Retina (tissue), 1 donor: ENCODE measurements around the gene TGFB2.

Source experiments
- DNase-seq: peaks from one replicate; pipeline ENCODE4 v3.0.0-alpha.2; 2016

TGFB2 gene

GRCh38 chr1:218394989-218395388 lies 49.9 kb downstream of the TGFB2 start:
- no peak for DNase-seq

GRCh38 chr1:218395916-218396315 lies 50.8 kb downstream of the TGFB2 start:
- no peak for DNase-seq

GRCh38 chr1:218397752-218398339 lies 52.7 kb downstream of the TGFB2 start:
- DNase-seq = no peak

- no peak for DNase-seq
Observed at GRCh38 chr1:218400624-218401023, 55.5 kb downstream of the TGFB2 start.

- peak; percentile 28 for DNase-seq
Observed at GRCh38 chr1:218401441-218401997, 56.4 kb downstream of the TGFB2 start.

- DNase-seq = peak; percentile 35
Observed at GRCh38 chr1:218401998-218402785, 57.1 kb downstream of the TGFB2 start.

GRCh38 chr1:218402786-218403120 lies 57.6 kb downstream of the TGFB2 start:
- DNase-seq = no peak

- DNase-seq = no peak
Observed at GRCh38 chr1:218403300-218403699, 58.2 kb downstream of the TGFB2 start.

- no peak for DNase-seq
Observed at GRCh38 chr1:218407630-218408029, 62.5 kb downstream of the TGFB2 start.

GRCh38 chr1:218408135-218408534 lies 63.0 kb downstream of the TGFB2 start:
- DNase-seq = no peak

- no peak for DNase-seq
Observed at GRCh38 chr1:218408942-218409341, 63.8 kb downstream of the TGFB2 start.

- DNase-seq = no peak
Observed at GRCh38 chr1:218409946-218410510, 64.9 kb downstream of the TGFB2 start.

- DNase-seq = no peak
Observed at GRCh38 chr1:218411101-218411500, 66.0 kb downstream of the TGFB2 start.

GRCh38 chr1:218412171-218412570 lies 67.0 kb downstream of the TGFB2 start:
- DNase-seq = no peak

- no peak for DNase-seq
Observed at GRCh38 chr1:218413179-218413578, 68.0 kb downstream of the TGFB2 start.

GRCh38 chr1:218414060-218414728 lies 69.1 kb downstream of the TGFB2 start:
- DNase-seq = no peak

GRCh38 chr1:218415726-218416125 lies 70.6 kb downstream of the TGFB2 start:
- DNase-seq = no peak

GRCh38 chr1:218421531-218421930 lies 76.4 kb downstream of the TGFB2 start:
- no peak for DNase-seq

GRCh38 chr1:218424502-218424901 lies 79.4 kb downstream of the TGFB2 start:
- DNase-seq = no peak

- DNase-seq = no peak
Observed at GRCh38 chr1:218425647-218426342, 80.7 kb downstream of the TGFB2 start.

- no peak for DNase-seq
Observed at GRCh38 chr1:218426343-218426657, 81.2 kb downstream of the TGFB2 start.

- DNase-seq = no peak
Observed at GRCh38 chr1:218429301-218429700, 84.2 kb downstream of the TGFB2 start.

- DNase-seq = no peak
Observed at GRCh38 chr1:218430346-218430745, 85.2 kb downstream of the TGFB2 start.
